Loucy (cell line): ENCODE measurements around the gene IL1RN.

Experiments
- H2AFZ ChIP-seq: fragments of 200-600 bp; sonication (generic); 2 replicates; pipeline ENCODE4 v1.6.0; 2016; ENCODE audit warnings: antibody characterized with exemption, mild to moderate bottlenecking, low read length, moderate library complexity
- H3F3A ChIP-seq: fragments of 200-600 bp; 2 replicates; pipeline ENCODE4 v1.6.0; 2016; ENCODE audit warnings: antibody characterized with exemption, low read depth, mild to moderate bottlenecking
- H3K27me3 ChIP-seq: fragments of 200-600 bp; sonication (generic); 2 replicates; pipeline ENCODE4 v1.6.1; 2014; ENCODE audit warnings: low read length, mild to moderate bottlenecking; ENCODE audit not compliant: insufficient read depth, poor library complexity, severe bottlenecking
- H3K36me3 ChIP-seq: fragments of 200-600 bp; sonication (generic); 2 replicates; pipeline ENCODE4 v1.6.1; 2016; ENCODE audit warnings: low read length; ENCODE audit not compliant: insufficient read depth
- H3K4me1 ChIP-seq: fragments of 200-600 bp; sonication (generic); 2 replicates; pipeline ENCODE4 v1.5.1; 2014; ENCODE audit warnings: low read length, mild to moderate bottlenecking; ENCODE audit not compliant: insufficient read depth, poor library complexity, severe bottlenecking
- H3K4me2 ChIP-seq: fragments of 200-600 bp; sonication (generic); 2 replicates; pipeline ENCODE4 v1.6.0; 2014; ENCODE audit warnings: antibody characterized with exemption, low read length, low read depth, mild to moderate bottlenecking; ENCODE audit not compliant: poor library complexity, severe bottlenecking
- H3K4me3 ChIP-seq: fragments of 200-600 bp; sonication (generic); 2 replicates; pipeline ENCODE4 v1.5.1; 2014; ENCODE audit warnings: low read length, mild to moderate bottlenecking, mixed read lengths; ENCODE audit not compliant: poor library complexity, severe bottlenecking
- H3K79me2 ChIP-seq: fragments of 200-600 bp; sonication (generic); 2 replicates; pipeline ENCODE4 v1.6.1; 2014; ENCODE audit warnings: low read length; ENCODE audit not compliant: insufficient read depth
- H3K9ac ChIP-seq: fragments of 200-600 bp; sonication (generic); 2 replicates; pipeline ENCODE4 v1.6.0; 2014; ENCODE audit warnings: mild to moderate bottlenecking, low read depth, low read length, moderate library complexity; ENCODE audit not compliant: poor library complexity, severe bottlenecking
- H3K9me2 ChIP-seq: fragments of 200-600 bp; sonication (generic); replicated peaks from 2 replicates; pipeline ENCODE4 v1.6.1; 2016; ENCODE audit warnings: low read depth, low read length, mixed read lengths
- H3K9me3 ChIP-seq: fragments of 200-600 bp; sonication (generic); 2 replicates; pipeline ENCODE4 v1.6.1; 2014; ENCODE audit warnings: mild to moderate bottlenecking, antibody characterized with exemption, low read length, low read depth; ENCODE audit not compliant: insufficient read depth
- H4K20me1 ChIP-seq: fragments of 200-600 bp; sonication (generic); 2 replicates; pipeline ENCODE4 v1.6.0; 2014; ENCODE audit warnings: antibody characterized with exemption, low read length, mild to moderate bottlenecking; ENCODE audit not compliant: insufficient read depth, poor library complexity, severe bottlenecking
- EZH2phosphoT487 ChIP-seq: fragments of 200-600 bp; IDR thresholded peaks from 2 replicates; pipeline ENCODE4 v1.6.1; 2018; ENCODE audit warnings: antibody characterized with exemption, mild to moderate bottlenecking, moderate library complexity, borderline replicate concordance
- TF ChIP-seq, protein P1 (sequence below): fragments of 200-600 bp; sonication (generic); conservative IDR thresholded peaks from 2 replicates; pipeline ENCODE4 v1.5.1; 2014; ENCODE audit warnings: mild to moderate bottlenecking, antibody characterized with exemption, low read length

IL1RN gene

DNA sequence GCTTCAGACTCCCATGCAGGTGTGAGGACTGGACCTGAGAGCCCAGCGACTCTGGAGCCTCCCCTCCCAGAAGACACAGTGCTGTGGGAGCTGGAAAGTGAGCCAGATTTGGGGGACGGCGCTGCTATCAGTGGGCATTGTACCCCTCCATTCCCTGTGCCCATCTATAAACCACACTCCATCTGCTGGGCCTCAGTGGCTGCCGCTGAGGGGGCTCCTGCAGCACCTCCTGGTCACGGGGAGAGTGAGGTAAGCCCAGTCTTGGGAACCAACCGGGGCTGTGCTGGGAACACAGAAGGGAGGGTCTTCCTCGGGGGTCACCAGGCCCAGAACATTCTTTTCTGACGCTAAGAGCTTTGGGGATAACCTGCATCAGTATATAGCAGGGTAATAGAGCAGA lies 55.9 kb downstream of the IL1RN start:
- Histone ChIP-seq H3K9ac (no peak overlapping the region), H3K79me2 (peaks cover 84% of the 10 kb centered on the region), H3K9me2 (no peaks in the 10 kb centered on the region), H3F3A (no peaks in the 10 kb centered on the region), H4K20me1 (peaks cover 89% of the 10 kb centered on the region), H3K27me3 (no peaks in the 10 kb centered on the region), H3K36me3 (peaks cover 50% of the 10 kb centered on the region; the same call in 1 of the 2 replicates), H3K4me2 (peak overlapping the region; percentile 100), H2AFZ (no peak overlapping the region), H3K4me3 (no peak overlapping the region), H3K4me1 (peaks cover 66% of the 10 kb centered on the region), H3K9me3 (no peaks in the 10 kb centered on the region)
- no peak for TF ChIP-seq EZH2phosphoT487
- TF ChIP-seq, protein P1, sequence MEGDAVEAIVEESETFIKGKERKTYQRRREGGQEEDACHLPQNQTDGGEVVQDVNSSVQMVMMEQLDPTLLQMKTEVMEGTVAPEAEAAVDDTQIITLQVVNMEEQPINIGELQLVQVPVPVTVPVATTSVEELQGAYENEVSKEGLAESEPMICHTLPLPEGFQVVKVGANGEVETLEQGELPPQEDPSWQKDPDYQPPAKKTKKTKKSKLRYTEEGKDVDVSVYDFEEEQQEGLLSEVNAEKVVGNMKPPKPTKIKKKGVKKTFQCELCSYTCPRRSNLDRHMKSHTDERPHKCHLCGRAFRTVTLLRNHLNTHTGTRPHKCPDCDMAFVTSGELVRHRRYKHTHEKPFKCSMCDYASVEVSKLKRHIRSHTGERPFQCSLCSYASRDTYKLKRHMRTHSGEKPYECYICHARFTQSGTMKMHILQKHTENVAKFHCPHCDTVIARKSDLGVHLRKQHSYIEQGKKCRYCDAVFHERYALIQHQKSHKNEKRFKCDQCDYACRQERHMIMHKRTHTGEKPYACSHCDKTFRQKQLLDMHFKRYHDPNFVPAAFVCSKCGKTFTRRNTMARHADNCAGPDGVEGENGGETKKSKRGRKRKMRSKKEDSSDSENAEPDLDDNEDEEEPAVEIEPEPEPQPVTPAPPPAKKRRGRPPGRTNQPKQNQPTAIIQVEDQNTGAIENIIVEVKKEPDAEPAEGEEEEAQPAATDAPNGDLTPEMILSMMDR: no peak
